Activated CD4-positive, alpha-beta T cell treated with anti-CD3 and anti-CD28 coated beads, Interleukin-2, Interleukin-4, amounts not matched to agents 100 ng/mL and 50 ng/mL, durations not matched to agents 16 hours and 8 hours (primary cell): ENCODE results near the gene MCC.

Experiments used
- DNase-seq: peaks from one replicate; pipeline ENCODE4 v3.0.0-alpha.2; 2020; ENCODE audit warnings: low spot score

MCC gene

DNA sequence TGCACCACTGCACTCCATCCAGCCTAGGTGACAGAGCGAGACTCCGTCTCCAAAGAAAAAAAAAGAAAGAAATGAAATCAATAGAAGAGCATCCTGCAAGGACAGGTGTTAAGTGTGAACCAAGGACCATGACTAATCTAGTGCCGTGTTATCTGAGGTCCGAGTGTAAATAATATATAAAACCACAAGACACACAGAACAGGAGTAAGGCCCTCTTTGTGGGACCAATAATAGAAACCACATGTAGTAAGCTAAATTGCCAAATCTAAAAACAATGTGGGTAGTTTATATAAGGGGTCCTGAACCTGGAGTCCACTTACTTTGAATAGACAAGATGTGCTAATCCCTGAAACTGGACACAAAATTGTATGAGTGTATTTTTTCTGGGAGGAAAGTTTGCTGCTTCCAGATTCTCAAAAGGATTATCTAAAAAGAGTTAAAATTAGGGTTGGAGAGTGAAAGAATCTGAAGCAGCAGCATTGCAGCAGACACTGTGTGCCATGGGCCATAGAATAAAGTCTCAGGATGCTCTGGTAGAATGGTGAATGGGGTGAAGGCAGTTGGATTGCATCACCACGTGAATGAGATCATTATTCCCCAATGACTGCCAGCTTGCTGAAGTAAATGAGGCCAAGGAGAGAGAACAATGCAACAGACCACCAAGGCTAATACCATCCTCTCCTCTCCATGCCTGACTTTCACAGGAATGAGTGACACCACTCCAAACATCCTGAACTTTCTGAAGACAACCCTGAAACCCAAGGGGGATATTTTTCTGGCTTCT lies 288.9 kb downstream of the MCC start:
- no peak for DNase-seq

DNA sequence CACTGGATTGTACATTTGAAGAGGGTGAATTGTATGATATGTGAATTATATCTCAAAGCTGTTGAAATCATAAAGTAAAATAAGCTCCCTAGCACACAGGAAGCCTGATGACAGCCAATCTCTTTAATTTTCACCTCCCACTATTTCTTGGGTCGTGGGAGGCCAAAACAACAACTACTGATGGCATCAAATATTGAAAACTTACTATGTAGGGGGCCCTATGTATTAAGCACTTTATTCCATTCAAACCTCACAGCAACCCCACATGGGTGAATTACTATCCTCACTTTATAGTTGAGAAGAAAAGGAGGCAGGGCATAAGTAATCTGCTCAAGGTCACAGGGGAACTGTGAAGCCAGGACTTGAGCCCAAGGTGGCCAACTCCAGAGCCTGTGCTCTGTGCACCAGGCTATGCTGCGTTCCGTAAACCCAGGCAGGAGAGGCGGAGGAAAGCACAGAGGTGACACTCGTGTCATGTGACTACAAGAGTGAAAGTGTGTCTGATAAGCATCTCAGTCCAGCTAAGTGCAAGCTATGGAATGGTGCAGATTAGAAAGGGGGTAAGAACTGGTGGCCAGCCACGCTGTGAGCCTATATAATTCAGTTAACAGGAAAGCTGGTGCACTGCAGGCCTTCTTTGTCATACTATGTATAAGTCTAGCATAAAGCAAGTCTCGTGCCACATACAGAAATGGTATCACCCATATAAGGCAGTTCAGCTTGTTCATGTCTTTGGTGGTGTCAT lies 290.6 kb downstream of the MCC start:
- DNase-seq = no peak

DNA sequence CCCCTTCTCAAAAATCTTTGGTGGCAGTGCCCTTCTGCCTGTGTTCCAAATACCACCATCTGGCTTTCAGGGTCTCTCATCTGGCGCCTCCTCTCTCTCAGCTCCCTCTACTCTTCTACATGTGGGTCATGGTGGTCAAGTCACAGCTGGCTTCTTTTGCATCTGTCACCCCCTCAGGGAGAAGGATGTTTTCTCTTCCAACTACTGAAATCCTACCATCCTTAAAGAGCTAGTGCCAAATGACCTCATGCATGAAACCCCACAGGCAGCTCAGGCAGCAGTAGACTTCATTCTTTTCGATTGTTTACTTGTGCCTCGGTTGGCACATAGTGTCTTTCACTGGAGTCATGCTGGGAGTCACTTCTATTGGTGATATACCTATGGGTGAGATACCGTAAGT lies 292.5 kb downstream of the MCC start:
- no peak for DNase-seq

DNA sequence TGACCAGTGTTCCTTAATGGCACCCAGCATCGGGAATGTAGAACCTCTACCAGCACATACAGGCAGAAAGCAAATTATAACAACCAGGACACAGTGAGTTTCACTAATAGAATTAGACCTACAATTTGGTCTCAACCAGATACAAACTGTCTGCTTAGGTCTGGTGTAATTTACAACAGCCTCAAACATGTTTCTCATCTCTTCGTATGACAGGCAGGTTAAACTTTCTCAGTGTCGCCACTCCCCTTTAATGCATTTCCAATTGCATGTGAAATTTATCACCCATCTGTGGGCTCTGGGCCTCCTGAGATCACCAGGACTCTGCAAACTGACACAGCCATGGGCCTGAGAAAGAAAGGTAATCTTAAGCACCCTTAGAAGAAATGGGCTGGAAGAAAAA lies 293.0 kb downstream of the MCC start:
- no peak for DNase-seq

DNA sequence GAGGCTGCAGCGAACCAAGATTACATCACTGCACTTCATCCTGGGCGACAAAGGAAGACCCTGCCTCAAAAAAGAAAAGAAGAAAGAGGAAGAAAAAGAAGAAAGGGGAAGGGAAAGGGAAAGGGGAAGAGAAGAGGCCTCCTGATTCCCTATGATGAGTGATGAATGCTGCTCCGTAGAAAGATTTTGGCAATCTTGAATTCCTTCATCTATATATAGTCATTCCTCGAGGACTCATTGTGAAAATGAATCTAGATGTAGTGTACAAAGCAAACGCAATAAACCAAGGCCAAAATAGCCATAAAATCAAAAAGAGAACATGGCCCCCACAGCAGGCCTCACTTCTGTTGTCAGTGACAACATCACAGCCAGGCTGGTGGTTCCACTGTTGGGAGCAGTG lies 293.7 kb downstream of the MCC start:
- no peak for DNase-seq

DNA sequence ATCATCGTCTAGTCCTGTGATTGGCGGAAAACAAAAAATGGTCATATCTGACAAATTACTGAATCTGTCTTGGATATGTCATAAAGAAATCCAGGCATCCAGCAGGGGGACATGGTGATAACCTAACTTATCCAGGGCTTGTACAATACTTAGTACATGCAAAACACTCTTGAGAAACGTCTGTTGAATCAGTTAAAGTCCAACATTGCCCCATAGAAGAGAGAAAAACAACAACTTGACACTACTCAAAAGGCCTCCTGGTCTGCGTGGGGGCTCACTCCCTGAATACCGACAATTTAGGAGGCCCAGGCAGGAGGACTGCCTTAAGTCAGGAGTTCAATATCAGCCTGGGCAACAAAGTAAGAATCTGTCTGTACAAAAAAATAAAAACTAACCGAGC lies 294.1 kb downstream of the MCC start:
- DNase-seq = no peak

DNA sequence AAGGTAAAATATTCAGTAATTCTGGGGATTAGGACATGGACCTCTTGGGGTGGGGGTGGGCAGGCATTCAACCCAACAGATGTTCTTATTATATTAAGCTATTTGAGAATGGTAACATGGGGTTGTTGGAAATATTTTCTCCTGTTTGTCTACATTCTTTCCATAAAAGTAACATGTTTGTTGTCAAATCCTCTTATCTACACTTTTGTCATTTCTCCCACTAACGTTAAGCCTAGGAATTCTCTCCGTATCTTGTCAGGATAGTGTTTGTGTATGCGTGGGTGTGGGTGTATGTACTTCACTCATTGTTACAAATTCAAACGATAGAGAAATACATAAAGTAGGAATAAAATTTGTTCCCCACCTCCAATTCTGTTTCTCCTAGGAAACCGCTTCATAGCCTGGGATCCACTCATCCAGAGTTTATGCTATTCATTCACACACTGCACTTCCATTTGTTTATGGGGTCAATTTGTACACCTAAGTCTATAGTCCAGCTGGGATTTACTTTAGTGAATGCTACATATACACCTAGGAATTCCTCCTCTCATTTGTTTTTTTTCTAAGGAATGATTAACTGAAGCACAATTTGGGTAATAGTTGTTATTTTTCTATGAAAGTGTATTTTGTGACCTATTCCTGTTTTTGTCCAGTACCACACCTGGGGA lies 294.8 kb downstream of the MCC start:
- DNase-seq = no peak

DNA sequence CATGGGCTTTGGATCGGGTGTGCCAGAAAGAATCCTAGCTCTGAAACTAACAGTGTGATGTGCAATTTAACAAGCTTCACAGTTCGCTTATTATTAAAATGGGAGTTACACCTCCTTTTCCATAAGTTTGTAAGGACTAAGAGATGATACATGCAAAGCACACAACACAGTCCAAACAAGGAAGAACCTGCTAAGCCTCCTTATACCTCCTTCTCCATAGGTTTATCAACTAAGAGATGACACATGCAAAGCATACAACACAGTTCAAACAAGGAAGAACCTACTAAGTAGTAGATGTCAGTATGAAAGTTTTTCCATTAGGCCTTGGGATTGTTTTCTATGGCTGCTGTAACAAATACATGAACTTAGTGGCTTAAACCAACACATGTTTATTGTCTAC lies 295.7 kb downstream of the MCC start:
- no peak for DNase-seq

DNA sequence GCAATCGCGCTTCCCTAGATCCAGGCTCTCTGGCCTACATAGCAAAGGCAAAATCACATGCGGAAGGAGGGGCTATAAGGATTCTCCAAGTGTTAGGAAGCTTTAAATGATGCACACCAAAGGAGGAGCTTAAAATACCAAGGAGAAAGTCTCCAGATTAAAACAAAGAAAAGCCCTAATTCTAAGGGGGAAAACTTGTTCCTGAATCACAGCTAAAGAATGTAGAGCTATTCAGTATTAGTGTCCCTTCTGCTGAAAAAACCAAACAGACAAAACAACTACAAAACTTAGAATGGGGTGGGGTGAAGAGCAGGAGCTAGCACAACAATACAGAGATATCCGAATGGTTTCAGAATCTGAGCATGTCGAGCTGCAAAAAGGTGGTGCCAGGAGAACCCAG lies 297.9 kb downstream of the MCC start:
- no peak for DNase-seq

DNA sequence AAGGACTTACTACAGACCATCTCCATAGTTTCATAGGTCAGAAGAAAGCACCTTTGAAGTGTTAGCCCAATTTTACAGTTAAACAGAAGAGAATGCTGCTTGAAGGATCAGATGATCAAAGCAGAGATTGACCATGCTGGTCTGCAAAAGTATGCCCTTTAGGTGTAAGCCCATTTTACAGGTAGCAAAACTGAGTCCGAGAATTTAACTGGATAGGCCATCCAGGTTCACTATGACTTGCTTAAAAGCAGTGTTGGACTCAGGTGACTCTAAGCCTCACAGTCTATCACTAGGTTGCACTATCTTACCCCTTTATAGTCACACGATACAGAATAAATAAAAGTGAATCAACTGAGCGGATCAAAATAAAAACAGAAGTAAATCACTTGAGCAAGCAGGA lies 299.0 kb downstream of the MCC start:
- DNase-seq = no peak

DNA sequence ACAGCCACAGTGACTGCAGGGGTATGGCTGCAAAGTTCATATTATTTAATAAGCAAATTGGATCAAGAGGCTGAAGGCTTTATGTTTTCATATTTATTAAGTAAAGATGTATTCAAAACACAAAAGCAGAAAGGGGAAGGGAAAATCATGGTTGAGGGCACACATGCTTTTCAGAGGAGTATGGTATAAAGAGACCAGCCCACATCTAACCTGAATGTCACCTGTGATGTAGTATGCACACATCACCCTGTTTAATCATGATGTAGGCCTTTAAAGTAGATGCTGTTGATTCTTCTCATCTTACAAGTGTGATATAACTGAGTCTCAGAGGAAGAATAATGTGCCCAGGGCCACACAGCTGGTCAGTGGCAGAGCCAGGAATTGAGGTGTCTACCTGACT lies 299.8 kb downstream of the MCC start:
- no peak for DNase-seq

DNA sequence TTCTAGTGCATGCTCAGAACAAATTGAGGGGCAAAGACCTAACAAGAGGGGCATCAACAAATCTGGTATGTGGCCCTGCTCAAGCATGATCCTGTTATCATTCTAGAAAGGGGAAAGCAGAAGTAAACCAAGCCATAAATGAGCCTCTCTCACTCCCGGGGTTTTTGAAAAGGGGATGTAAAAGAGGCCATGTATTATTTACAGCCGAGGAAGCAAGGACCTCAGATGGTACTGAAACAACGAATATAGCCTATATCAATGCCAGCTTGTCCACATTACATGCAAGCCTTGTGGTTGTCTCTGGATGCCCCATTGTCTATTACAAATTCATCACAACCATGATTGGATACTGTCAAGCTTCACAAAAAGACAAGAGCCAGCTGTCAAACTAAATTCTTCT lies 300.3 kb downstream of the MCC start:
- DNase-seq = no peak

DNA sequence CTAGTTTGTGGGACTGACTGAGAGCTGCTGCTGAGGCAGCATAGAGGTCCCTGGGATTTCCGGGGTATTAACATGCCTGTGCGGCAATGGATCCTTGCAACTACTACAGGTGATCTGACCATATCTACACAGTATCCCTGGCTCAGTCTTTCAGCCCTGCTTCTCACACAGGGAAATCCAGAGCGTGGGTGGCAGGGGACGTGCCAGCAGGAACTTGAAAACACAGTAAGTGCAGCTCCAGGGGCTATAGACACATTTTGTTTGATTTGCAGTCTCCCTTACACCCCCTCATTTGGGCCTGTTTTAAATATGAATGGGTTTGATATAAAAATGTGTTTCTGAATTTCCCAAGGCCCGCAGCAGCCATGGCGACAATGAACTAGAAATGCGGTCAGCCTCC lies 302.2 kb downstream of the MCC start:
- no peak for DNase-seq

DNA sequence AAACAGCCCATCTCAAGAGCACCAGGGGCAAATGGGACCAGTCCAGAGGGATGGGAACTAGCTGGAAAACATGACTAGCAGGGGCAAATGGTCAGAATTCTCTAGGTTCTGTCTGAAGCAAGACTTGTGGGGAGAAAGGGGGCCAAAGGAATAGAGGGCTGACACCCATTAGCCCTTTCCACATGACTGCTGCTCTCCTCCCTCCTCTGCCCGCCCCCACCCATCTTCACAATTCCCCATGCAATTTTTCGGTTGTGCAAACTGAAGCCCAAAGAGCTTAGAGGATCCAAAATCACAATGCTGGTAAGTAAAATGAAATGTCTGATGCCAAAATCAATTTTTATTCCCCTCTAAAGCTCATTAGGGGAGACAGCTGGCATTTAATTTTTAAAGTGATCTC lies 304.6 kb downstream of the MCC start:
- no peak for DNase-seq

DNA sequence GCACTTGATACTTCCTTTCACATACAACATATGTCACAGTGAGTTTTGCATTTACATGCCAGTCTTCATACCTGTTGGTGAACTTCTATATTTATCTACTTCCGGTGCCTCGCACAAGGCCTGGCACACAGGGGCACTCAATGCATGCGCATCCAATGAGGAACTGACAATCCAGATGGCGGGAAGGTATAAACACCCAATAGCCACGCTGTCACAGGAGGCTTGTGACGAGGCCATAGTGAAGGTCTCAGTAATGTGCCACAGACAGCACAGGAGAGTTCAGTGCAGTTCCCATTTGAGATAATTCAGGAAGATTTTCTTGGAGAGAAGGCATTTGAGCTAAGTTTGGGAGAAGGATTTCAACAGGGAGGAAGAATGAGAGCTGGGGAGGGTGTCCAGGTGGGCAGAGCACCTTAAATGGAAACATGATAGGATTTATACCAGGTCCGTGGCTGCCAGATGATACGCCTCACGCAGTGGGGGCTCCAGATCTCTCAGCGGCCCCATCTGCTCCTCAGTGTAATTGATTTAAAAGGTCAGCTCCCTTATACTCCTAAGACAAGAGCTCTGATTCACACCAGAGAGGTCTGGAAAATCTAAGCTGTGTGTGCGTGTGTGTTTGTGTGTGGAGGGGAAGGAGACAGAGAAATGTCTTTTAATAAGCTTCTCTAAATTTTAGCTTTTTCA lies 305.5 kb downstream of the MCC start:
- DNase-seq = no peak

DNA sequence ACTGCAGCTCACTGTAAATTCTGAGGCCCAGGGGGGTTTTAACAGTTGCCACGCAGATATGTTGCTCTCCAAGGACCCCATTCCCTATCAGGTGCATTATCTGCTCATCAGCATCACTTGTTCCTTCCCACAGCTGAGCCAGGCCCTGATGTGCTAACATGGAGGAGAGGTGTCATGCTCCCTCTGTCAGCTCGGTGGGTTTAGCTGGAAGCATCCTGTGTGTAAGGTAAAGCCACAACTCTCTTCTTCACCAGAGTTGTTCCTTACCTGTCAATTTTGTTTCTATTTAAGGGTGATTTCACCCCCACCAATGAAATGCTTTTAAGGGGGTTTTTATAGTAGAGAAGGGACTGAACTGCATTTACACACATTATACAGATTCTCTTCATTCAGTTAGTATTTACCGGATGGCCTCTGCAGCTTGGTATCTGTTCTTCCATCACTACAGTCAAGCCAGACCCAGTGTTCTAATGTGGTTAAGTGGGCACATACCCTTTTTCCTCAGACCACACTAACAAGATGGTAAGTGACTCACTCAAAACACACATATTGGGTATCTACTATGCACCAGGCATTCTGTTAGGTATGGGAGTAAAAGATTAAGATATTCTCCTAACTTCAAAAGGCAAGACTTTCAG lies 306.3 kb downstream of the MCC start:
- no peak for DNase-seq

DNA sequence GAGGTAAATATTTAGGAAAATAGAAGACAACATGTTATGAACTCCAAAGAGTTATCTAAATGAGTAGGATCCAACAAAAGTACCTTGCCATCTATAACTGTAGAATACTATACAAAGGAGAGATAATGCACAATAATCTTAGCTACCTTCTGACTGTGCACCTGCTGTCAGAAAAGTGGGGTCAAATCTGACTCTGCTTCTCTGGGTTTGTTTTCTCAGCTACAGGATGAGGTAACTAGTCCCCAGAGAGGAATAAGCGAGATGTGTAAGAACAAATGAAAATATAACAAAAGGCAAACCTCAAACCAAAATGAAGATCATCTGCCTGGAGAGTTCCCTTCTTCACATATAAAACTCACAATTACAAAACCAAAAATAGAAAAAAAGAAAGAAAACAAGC lies 306.8 kb downstream of the MCC start:
- DNase-seq = no peak

DNA sequence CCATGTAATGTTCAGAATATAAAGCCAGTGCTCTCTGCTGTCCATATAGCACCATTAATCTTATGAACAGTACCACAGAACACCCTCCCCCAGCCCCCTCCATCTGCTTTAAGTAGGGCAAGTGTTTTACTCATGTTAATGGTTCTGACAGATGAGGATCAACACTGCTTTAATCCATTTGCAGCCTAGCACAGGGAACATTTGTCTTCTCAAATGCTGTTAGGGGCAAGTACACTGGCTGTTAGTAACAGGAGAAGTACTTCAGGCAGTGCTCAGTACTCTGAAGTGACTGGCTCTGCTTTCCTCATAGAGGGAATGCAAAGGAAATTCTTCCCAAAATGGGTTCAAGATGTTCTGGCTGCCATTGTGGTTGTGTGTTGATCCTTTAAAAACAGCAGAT lies 309.1 kb downstream of the MCC start:
- DNase-seq = no peak

DNA sequence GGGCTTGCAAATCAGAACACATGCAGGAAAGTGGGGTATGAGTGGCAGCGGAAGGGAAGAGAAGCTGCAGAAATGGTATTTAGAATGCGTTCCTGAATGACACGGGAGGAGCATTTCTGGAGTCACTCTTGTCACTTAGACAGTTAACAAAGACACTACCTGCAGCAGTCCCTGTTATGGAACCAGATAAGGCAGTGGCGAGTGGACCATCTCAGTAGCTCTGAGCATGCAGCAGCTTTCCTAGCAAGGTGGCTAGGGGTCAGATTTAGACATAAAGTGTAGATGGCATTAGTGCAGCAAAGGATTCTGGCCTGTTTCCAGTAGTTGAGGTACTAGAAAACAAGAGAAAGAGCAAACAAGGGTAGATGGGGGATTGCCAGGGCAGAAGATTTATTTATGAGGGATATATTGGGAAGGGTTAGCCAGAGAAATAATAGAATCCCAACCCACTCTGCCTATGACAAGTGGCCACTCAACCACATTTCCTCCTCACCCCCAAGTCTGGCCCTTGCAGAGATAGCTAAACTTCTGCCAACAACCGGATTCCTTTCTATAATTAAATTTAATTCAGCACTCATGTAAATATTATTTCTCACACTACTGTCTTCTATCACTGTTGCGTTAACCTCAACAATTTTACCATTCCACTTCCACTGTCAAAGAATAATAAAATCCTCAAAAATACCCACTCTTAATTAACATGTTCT lies 310.0 kb downstream of the MCC start:
- DNase-seq = no peak

DNA sequence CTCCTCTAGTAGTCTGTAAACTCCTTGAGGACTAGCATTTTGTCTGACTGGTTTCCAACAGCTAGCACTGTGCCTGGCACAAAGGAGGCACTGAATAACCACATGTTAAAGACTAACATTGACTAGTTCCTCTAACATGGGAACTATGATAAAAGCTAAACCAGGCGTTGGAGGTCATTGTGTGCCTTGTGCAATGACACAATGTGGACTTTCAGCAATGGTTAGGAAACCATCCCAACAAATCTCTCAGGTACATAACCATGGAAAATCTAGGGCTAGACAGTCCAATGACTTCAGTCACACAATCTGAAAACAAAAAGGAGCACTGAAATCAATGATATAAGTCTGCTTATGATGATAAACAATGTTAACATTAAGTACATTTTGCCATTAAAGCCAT lies 311.0 kb downstream of the MCC start:
- no peak for DNase-seq

DNA sequence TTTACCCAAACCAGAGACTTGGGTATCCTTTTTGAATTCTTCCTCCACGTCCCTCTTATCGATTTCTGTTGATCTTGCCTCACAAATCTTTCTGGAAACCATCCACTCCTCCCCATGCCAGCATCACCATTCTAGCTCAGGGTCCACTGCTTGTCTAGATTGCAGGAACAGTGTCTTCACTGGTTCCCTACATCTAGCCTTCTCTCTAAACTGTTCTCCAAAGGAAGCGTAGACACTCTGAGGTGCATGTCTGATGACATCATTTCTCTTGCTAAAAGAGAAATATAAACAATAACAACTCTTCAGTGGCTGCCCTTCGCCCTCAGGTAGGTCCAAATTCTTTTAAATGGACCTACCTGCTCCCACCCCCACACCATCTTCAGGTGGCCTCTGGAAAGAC lies 311.5 kb downstream of the MCC start:
- no peak for DNase-seq

DNA sequence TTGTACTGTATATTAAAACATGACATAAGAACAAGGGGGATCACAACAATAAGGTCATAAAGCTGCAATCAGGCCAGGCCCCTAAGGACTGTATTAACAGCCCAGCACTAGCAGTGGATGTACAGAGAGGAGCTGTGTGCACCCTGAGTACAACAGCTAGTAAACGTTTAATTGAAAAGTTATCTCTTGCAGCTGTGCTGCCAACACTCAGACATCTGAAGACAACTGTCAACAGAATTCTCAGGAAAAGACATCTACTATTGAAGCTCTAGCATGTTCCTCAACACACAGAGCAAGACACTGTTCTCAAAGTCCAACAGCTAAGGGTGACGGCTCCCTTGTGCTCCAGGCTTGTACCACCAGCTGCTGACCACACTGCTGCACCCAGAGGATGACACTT lies 312.1 kb downstream of the MCC start:
- no peak for DNase-seq
